G401 (cell line): Measurements from ENCODE around the gene KRTAP10-9. TPM values are rescaled to one million over a fixed set of nuclear protein-coding genes. Genes with fewer than 3 reads are reported as not detected.
"Not testable (repeated sequence)": the region's sequence is repeated elsewhere in the genome, so short reads cannot be mapped to it uniquely, and the experiment has no call there.

ENCODE experiments used
- DNase-seq: peaks from one replicate; pipeline ENCODE4 v3.0.0-alpha.2; 2015; ENCODE audit warnings: low spot score
- in situ Hi-C: cut with HindIII; loops from 2 replicates; pipeline ENCODE4 v1.10.0; 2016; ENCODE audit warnings: low sequenced_read_pairs, mixed read lengths
- total RNA-seq: library from RNA; depleted of rRNA; stranded (reverse); fragments of >200 nt; shearing (Covaris generic); gene quantifications from 2 replicates; pipeline ENCODE4 v1.2.3, GENCODE V29; 2014

KRTAP10-9 gene
- total RNA-seq, 1 experiment from 2014 or later: not detected

DNA sequence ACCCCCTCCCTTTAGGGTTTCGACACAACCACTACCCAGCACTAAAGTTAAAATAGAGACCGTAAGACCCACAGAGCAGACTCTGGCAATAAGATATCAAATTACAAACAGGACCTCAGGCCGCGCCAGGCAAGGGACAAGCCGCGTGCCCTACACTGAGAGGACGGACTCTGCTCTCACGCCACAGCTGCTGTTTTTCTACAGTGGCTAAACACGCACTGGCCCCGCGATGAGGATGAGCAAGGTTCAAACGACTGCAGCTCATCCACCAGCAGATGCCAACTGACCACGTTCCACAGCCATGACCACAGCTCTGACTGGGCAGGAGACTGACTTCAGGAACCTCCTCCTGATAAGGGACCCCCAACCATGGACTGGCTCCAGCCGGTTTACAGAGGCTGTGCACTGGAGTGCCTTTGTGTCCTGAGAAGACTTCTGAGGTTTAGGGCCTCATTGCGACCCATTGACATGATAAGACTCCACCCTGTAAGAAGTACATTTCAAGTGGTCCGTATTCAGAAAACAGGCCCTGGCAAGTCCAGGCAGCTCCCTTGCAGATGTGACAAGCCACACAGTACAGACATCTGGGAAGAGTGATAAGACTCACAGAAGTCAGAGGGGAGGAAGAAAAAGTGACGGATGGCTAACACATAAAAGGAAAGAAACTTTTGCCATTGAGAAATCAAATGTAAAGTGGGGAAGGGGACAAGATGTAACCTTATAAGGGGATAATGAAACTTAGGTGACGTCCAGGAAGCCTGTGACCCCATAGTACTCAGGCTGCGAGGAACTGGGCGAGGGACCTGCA, 33.1 kb upstream of the KRTAP10-9 start:
- no peak for DNase-seq
- in situ Hi-C loops: no loop called here

DNA sequence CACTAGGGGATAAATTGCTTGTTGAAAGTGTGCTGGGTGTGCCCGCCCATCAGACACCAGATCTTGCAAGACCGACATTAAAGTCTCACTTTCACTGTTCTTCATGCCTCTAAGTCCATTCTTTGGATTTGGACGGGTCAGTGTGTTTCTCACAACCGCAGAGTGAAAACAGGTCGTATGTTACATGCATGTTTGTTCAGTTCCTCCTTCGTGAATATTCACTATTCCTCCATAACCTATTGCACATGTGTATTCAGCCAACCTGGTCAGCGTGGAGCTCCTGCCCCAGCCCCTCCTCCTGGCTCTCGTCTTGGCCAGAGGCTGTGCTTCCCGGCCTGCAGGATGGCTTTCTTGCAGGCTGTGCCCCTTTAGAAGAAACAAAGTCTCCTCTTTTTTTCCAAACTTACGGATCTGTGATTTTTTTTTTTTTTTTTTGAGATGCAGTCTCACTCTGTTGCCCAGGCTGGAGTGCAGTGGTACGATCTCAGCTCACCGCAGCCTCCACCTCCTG, 32.4 kb upstream of the KRTAP10-9 start:
- in situ Hi-C loops: no loop called here
- DNase-seq: no peak

DNA sequence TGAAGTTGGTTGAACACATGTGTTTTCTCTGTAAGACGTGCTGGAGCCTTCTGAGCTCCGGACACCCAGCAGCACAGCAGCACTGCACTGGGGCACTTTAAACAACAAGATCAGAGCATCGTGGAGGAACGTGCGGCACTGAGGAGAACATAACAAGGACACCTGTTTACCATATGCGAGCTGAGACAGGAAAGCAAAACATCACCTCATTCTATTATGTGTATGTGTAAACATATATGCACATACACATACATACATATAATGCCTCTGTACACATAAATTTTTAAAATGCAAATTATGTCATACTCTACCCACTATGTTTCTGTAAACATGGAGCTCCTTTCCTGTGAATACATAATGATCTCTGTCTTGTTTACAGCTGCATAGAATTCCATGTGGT, 31.4 kb upstream of the KRTAP10-9 start:
- no peak for DNase-seq
- in situ Hi-C loops: no loop called here

DNA sequence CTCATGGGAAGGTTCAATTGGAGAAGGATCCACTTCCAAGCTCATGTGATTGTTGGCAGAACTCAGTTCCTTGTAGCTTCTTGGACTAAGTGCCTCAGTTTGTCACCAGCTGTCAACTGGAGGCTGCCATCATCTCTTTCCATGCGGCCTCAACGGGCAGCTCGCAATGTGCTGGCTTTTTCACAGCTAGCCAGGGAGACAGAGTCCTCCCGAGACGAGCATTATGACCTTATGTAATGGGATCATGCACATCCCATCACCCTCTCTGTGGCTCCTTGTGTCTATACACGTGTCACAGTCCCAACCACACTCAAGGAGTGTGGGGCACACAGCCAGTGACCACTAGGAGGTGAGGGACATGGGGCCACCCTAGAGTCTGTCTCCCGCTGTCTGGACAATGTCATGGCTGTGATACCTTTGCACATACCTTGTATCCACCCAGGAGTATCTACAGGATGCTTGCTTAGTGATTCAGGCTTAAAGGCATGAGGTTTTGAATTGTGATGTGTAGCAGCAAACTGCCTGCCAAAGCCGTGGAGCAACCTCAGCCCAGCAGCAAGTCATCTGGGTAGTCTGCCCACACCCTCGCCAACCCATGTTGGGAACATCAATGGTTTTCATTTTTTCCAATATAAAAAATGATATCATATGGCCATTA, 30.7 kb upstream of the KRTAP10-9 start:
- in situ Hi-C loops: no loop called here
- DNase-seq: no peak

DNA sequence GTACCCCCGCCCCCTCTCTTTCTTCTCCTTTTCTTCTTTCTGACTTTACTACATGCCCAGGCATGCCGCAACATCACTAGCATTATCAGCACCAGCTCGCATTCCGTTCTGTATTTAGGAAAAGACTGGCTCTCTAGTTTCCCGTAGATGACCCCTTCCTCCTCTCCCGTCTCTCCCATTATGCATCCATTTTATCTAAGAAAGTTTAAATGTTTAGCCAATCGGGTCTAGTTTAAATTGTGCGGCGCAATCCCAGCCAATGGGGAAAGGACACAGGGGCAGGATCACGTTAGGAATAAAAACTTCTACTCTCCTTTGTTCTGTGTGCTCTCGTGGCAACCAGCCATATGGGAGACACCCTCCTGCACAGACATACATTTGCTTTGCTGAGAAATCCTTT, 28.8 kb upstream of the KRTAP10-9 start:
- in situ Hi-C loops: no loop called here
- no peak for DNase-seq

DNA sequence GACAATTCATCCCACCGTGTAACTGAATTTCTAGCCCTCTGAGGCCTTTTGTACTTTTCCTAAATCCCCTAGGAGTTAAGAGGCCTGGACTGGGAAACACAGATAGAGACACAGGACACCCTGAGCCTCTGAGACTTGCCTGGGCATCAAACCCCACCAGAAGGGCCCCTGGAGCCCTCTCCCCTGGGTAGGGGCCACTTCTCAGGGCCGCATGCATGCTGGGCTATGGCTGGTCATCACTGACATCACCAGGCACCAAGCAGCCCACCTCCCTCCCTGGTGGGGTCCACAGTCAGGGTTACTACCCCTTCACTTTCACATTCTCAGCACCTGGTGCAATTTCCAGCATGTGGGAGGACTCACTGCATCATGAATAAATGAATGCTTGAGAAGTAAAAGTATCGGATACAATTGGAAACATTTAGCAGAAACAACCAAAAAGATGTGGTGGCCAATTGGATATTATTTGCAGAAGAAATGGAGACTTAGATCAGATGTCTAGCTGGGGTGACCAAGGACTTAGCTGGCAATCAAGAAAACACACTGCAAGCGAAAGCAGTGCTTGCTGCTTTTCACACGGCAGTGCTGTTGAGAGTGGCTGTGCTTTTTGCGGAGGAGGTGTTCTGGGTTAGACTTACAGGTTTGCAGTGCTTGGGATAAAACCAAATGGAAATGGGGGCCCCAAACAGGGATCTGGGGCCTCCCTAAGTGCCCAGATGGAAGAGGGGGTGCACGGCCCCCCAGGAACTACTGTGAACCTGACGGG, 27.4 kb upstream of the KRTAP10-9 start:
- in situ Hi-C loops: no loop called here
- no peak for DNase-seq

DNA sequence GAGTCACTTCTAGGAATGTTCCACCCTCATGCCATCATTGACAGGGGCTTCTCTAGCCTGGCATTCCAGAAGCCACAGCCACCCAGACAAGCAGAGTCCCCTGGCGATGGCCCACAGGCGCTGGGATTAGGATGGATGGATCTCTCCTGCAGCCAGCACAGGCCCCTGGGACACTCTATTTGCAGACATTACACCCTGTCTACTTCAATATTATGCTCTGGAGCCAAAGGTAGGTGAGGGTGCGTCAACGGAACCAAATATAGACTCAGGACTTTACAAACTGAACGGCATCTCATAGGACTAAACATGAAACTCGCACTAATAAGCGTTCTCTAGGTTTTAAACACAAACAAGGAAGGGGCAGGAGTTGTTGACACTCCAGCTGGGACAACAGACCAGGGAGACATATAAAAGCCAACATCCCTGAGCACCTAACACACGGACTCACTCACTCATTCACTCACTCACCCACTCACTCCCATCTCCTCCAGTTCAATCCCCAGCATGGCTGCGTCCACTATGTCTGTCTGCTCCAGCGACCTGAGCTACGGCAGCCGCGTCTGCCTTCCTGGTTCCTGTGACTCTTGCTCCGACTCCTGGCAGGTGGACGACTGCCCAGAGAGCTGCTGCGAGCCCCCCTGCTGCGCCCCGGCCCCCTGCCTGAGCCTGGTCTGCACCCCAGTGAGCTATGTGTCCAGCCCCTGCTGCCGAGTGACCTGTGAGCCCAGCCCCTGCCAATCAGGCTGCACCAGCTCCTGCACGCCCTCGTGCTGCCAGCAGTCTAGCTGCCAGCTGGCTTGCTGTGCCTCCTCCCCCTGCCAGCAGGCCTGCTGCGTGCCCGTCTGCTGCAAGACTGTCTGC, 26.5 kb upstream of the KRTAP10-9 start, which contains the start of gene KRTAP10-7:
TSS of gene KRTAP10-7 (plus strand) at position 480 of the 861 bp plus-strand sequence. CDS start at position 505, 25 bp downstream.
- not testable (repeated sequence) for DNase-seq

DNA sequence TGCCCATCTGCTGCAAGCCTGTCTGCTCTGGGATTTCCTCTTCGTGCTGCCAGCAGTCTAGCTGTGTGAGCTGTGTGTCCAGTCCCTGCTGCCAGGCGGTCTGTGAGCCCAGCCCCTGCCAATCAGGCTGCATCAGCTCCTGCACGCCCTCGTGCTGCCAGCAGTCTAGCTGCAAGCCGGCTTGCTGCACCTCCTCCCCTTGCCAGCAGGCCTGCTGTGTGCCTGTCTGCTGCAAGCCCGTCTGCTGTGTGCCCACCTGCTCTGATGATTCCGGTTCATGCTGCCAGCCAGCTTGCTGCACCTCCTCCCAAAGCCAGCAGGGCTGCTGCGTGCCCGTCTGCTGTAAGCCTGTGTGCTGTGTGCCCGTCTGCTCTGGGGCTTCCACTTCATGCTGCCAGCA, 25.8 kb upstream of the KRTAP10-9 start:
- DNase-seq: peak; percentile 10
- in situ Hi-C loops: not testable (repeated sequence)

More for the DNA sequence above, 26.5 kb upstream of the KRTAP10-9 start, which contains the start of gene KRTAP10-7:
- in situ Hi-C loops: not testable (repeated sequence)

DNA sequence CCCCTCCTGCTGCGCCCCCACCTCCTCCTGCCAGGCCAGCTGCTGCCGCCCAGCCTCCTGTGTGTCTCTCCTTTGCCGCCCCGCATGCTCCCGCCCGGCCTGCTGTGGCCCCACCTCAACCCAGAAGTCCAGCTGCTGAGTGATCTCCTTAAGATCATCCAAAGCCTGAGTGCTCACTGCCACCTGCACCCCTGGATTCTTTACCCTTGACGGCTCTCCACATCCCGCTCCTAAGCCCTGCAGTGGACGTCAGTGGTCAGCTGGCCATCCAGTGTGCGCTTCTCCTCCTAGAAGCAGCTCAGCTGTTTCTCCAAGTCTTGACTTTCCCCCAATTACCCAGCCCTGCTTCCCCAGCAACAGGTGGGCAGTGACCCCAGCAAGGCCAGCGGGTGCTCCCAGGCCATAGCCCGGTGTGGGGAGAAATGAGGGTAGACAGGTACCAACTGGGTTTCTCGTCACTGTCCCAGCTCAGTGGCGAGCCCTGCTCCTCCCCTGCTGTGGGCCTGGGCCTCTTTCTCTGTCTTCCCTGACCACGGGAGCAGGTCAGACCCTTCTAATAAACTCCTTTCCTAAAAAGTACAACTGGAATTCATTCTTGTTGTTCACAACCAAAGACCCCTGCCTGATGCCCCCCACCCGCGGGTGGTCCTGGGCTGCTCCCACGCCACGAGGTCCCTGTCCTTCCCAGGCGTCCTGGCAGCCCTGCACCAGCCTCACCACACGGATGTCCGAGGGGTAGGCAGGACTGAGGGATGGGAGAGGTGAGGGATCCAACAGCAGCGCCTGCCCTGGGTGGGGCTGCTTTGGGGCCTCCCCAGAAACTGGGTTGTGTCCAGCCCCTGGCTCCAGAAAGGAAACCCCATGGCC, 25.1 kb upstream of the KRTAP10-9 start:
- DNase-seq: no peak
- in situ Hi-C loops: no loop called here

DNA sequence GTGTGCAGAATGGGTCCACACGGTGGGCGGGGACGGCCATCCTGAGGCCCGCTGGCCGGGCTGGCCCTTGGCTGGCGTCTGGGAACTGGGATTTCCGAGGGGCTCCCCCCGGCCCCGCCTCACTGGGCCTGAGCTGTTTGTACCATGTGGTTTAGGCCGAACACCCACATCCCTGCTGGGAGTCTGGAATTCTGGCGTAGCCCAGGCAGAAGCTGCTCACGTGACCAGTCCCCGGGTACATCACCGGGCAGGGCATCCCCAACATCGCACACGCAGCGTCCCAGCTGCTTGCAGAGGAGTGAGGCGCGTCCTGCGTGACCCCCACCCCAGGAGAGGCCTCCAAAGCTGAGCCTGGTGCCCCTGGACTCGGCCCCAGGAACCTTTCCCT, 24.4 kb upstream of the KRTAP10-9 start:
- in situ Hi-C loops: no loop called here
- no peak for DNase-seq

DNA sequence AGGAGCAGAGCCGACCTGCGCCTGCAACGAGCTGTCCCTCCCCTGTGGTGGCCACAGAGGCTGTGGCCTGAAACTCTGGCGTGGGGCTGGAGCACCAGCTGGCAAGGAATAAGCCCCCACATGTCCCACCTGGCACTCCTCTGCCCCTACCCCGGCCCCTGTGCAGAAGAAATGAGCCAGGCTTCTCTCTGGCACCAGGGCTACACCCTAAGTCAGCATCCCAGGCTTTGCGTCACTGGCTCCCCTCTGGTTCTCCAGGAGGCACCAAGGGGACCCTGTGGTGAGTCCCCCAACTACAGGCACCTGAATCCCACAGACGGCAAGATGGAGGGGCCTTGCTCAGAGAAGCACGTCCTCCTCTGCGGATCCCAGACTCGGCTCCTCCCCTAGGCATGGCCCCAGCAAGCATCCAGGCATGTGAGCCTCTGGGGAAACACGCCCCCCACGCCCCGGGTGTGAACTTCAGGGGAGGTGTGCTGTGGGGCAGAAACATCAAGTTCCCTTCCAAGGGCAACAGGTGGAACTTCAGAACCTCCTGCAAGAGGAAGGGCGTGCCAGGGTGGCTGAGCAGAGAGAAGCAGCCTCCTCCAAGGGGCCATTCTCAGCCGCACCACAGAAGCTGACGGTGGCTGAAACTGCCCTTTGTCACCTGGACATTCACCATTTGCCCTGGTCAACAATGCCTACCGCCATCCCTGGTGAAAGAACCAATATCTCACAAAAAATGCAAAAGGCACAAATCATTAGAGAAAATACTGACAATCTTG, 23.6 kb upstream of the KRTAP10-9 start:
- no peak for DNase-seq
- in situ Hi-C loops: no loop called here

DNA sequence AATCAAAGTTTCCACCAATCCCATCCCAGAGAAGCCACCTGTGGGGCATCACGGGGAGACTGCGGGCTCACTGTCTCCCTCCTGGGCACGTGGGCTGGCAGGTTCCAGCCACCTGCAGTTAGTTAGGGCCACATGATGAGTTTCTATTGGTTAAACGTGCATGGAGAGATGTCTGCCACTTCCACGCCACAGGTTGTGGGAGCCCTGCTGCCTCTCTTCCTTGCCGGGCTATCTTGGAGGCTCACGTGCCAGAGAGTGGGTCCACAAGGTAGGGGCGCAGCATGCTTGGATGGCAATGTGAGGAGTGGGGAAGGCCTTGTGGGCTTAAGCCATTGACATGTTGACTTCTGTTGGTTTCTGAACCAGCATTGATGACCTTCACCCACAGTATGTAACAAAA, 23.0 kb upstream of the KRTAP10-9 start:
- in situ Hi-C loops: no loop called here
- no peak for DNase-seq

DNA sequence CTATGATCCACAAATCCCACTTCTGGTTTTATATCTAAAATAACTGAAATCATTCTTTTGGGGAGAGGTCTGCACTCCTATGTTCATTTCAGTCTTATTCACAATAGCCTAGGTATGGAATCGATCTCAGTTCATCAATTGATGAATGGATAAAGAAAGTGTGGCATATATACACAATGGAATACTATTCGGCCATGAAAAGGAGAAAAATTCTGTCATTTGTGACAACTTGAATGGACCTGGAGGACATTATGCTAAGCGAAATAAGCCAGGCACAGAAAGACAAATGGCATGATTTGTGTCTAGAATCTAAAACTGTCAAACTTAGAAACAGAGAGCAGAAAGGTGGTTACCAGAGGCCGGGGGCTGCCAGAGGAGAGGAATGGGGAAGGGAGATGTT, 20.4 kb upstream of the KRTAP10-9 start:
- in situ Hi-C loops: no loop called here
- no peak for DNase-seq

DNA sequence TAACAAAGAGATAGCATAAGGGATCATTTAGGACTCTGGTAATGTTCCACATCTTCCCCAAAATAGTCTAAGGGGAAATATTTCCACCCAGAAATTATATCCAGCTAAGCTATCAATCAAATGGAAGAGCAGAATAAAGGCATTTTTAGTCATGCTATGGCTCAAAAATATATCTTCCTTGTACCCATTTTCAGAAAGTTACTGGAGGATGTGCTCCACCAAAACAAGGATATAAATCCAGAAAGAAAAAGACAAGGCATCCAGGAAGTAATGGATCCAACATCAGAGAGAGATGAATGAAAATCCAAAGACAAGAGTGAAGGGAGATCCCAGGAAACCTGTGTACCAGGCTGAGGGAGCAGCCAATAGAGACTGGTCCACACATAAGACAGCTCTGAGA, 17.7 kb upstream of the KRTAP10-9 start:
- no peak for DNase-seq
- in situ Hi-C loops: no loop called here

DNA sequence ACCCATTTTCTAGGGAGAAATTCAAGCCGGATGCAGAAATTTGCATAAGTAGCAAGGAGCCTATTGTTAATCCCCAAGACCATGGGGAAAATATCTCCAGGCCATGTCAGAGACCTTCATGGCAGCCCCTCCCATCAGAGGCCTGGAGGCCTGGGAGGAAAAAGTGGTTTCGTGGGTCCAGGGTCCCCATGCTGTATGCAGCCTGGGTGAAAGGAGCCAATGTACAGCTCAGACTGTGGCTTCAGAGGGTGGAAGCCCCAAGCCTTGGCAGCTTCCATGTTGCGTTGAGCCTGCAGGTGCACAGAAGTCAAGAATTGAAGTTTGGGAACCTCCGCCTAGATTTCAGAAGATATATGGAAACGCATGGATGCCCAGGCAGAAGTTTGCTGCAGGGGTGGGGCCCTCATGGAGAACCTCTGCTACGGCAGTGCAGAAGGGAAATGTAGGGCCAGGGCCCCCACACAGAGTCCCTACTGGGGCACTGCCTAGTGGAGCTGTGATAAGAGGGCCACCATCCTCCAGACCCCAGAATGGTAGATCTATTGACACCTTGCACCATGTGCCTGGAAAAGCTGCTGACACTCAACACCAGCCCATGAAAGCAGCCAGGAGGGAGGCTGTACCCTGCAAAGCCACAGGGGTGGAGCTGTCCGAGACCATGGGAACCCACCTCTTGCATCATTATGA, 16.6 kb upstream of the KRTAP10-9 start:
- in situ Hi-C loops: not testable (repeated sequence)

DNA sequence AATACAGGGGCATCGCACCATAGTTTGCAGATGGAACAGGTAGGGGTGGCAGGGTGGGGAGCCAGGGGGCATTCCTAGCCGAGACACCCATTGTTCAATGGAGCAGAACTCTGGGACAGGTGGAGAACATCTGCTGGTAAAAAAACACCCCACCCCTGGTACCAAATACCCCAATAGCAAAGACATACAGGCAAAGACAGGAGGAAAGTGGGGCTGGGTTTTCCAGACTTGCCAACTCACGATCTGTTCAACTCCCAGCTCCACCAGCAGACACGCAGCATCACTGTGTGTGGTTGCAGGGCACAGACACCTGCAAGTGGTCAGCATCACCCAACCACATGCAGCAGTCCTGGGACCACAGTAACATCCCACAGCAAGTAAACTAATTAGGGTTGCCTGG, 15.3 kb upstream of the KRTAP10-9 start:
- in situ Hi-C loops: no loop called here
- DNase-seq: no peak

More for the DNA sequence above, 16.6 kb upstream of the KRTAP10-9 start:
- DNase-seq: not testable (repeated sequence)

DNA sequence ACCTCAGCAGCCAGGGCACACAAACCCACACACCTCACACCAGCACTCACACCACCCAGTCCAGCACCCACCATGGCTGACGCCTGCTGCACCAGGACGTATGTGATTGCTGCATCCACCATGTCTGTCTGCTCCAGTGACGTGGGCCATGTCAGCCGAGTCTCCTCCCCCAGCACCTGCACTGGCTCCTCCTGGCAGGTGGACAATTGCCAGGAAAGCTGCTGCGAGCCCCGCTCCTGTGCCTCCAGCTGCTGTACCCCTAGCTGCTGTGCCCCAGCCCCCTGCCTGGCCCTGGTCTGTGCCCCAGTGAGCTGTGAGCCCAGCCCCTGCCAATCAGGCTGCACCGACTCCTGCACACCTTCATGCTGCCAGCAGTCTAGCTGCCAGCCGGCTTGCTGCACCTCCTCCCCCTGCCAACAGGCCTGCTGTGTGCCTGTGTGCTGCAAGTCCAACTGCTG, 14.8 kb upstream of the KRTAP10-9 start, which contains the start of gene KRTAP10-8:
TSS of gene KRTAP10-8 (plus strand) at position 51 of the 458 bp plus-strand sequence. CDS start at position 73, 22 bp downstream.
- in situ Hi-C loops: no loop called here
- peak; percentile 1 for DNase-seq
